ENCODE measurements around the gene NBAS.
A peak's percentile ranks its signal among the peaks of the same experiment; 100 is the strongest.

The NBAS gene

GRCh38 chr2:15588329-15588919, 27.3 kb upstream of the NBAS start:
- DNase-seq, result peak; percentile 12

- no peak for DNase-seq
Observed at GRCh38 chr2:15584767-15585469, 23.8 kb upstream of the NBAS start.

GRCh38 chr2:15584316-15584715, 23.2 kb upstream of the NBAS start:
- no peak for DNase-seq

- no peak for DNase-seq
Observed at GRCh38 chr2:15583826-15584225, 22.7 kb upstream of the NBAS start.

GRCh38 chr2:15582710-15583357, 21.7 kb upstream of the NBAS start:
- DNase-seq, result no peak

GRCh38 chr2:15580451-15580850, 19.3 kb upstream of the NBAS start:
- DNase-seq, result no peak

- DNase-seq, result no peak
Observed at GRCh38 chr2:15579641-15580040, 18.5 kb upstream of the NBAS start.

- peak; percentile 91 for DNase-seq
Observed at GRCh38 chr2:15577071-15577735, 16.1 kb upstream of the NBAS start.

GRCh38 chr2:15571729-15572128, 10.6 kb upstream of the NBAS start:
- no peak for DNase-seq

- no peak for DNase-seq
Observed at GRCh38 chr2:15570104-15570503, 9.0 kb upstream of the NBAS start.

GRCh38 chr2:15568874-15569273, 7.7 kb upstream of the NBAS start:
- DNase-seq, result no peak

GRCh38 chr2:15566912-15567311, 5.8 kb upstream of the NBAS start:
- no peak for DNase-seq

GRCh38 chr2:15565994-15566671, 5.0 kb upstream of the NBAS start:
- no peak for DNase-seq

- DNase-seq, result no peak
Observed at GRCh38 chr2:15565392-15565791, 4.3 kb upstream of the NBAS start.

- no peak for DNase-seq
Observed at GRCh38 chr2:15563227-15564100, 2.3 kb upstream of the NBAS start.

GRCh38 chr2:15562354-15563031, 1.4 kb upstream of the NBAS start:
- DNase-seq, result no peak

GRCh38 chr2:15561574-15562344, 625 bp upstream of the NBAS start:
- peak; percentile 30 for DNase-seq

GRCh38 chr2:15560140-15560987, 770 bp downstream of the NBAS start:
- peak; percentile 8 for DNase-seq

GRCh38 chr2:15559379-15560139, 1.6 kb downstream of the NBAS start:
- DNase-seq, result no peak
